Ishikawa (cell line): ENCODE results near the gene MGAT3.

Source experiments
- CEBPB ChIP-seq: IDR thresholded peaks from 2 replicates; pipeline ENCODE4 v1.6.1; 2012
- CREB1 ChIP-seq: IDR thresholded peaks from 2 replicates; pipeline ENCODE4 v1.6.1; 2012; ENCODE audit warnings: low read depth
- EGR1 ChIP-seq: IDR thresholded peaks from 2 replicates; pipeline ENCODE4 v1.6.1; 2012
- EP300 ChIP-seq: IDR thresholded peaks from 2 replicates; pipeline ENCODE4 v1.6.1; 2012; ENCODE audit warnings: borderline replicate concordance
- FOXM1 ChIP-seq: IDR thresholded peaks from 2 replicates; pipeline ENCODE4 v1.6.1; 2012; ENCODE audit warnings: low read depth, borderline replicate concordance
- MAX ChIP-seq: IDR thresholded peaks from 2 replicates; pipeline ENCODE4 v1.6.1; 2012
- NFIC ChIP-seq: IDR thresholded peaks from 2 replicates; pipeline ENCODE4 v1.6.1; 2012
- RAD21 ChIP-seq: IDR thresholded peaks from 2 replicates; pipeline ENCODE4 v1.6.1; 2012; ENCODE audit warnings: low read depth
- REST ChIP-seq: IDR thresholded peaks from 2 replicates; pipeline ENCODE4 v1.6.1; 2012; ENCODE audit warnings: low read depth, mild to moderate bottlenecking
- TAF1 ChIP-seq: IDR thresholded peaks from 2 replicates; pipeline ENCODE4 v1.6.1; 2012; ENCODE audit warnings: low read depth, mild to moderate bottlenecking
- TCF12 ChIP-seq: IDR thresholded peaks from 2 replicates; pipeline ENCODE4 v1.6.1; 2012; ENCODE audit warnings: low read depth
- TEAD4 ChIP-seq: IDR thresholded peaks from 2 replicates; pipeline ENCODE4 v1.6.1; 2012
- USF1 ChIP-seq: IDR thresholded peaks from 2 replicates; pipeline ENCODE4 v1.6.1; 2012
- YY1 ChIP-seq: IDR thresholded peaks from 2 replicates; pipeline ENCODE4 v1.6.1; 2012; ENCODE audit warnings: low read depth
- ZBTB7A ChIP-seq: IDR thresholded peaks from 2 replicates; pipeline ENCODE4 v1.6.1; 2012; ENCODE audit warnings: low read depth

Gene MGAT3

GRCh38 chr22:39426380-39427043, 30.3 kb upstream of the MGAT3 start:
- TF ChIP-seq RAD21 (0 out of 2 replicates have a peak, but pooled peaks have one; percentile 0), MAX (peak; percentile 93), NFIC (peak; percentile 76), ZBTB7A (peak; percentile 82), TEAD4 (peak; percentile 66), EGR1 (no peak), TAF1 (no peak), FOXM1 (peak; percentile 71; the same call in 1 of the 2 replicates), EP300 (peak; percentile 86), TCF12 (peak; percentile 87), USF1 (0 out of 2 replicates have a peak, but pooled peaks have one; percentile 21), REST (no peak), CEBPB (no peak), YY1 (no peak), CREB1 (no peak)

GRCh38 chr22:39427751-39428596, 28.8 kb upstream of the MGAT3 start:
- no peak for TF ChIP-seq TAF1
- TF ChIP-seq EP300, result no peak
- TF ChIP-seq YY1, result no peak
- no peak for TF ChIP-seq RAD21
- TF ChIP-seq REST, result no peak
- no peak for TF ChIP-seq TCF12
- no peak for TF ChIP-seq MAX
- TF ChIP-seq ZBTB7A, result no peak
- TF ChIP-seq TEAD4, result no peak
- no peak for TF ChIP-seq CREB1
- TF ChIP-seq CEBPB, result no peak
- no peak for TF ChIP-seq NFIC
- TF ChIP-seq FOXM1, result no peak
- TF ChIP-seq EGR1, result no peak
- TF ChIP-seq USF1, result no peak

GRCh38 chr22:39428597-39429071, 28.2 kb upstream of the MGAT3 start:
- TF ChIP-seq REST, result peak; percentile 25; the same call in 1 of the 2 replicates
- TF ChIP-seq TCF12, result peak; percentile 98
- peak; percentile 100 for TF ChIP-seq ZBTB7A
- TF ChIP-seq CREB1, result no peak
- peak; percentile 99 for TF ChIP-seq TEAD4
- peak; percentile 46 for TF ChIP-seq EGR1
- peak; percentile 48; the same call in 1 of the 2 replicates for TF ChIP-seq CEBPB
- peak; percentile 91 for TF ChIP-seq FOXM1
- TF ChIP-seq MAX, result no peak; the same call in none of the 2 replicates
- TF ChIP-seq RAD21, result peak; percentile 10; the same call in 1 of the 2 replicates
- TF ChIP-seq TAF1, result peak; percentile 25; the same call in 1 of the 2 replicates
- peak; percentile 95 for TF ChIP-seq EP300
- 0 out of 2 replicates have a peak, but pooled peaks have one; percentile 62 for TF ChIP-seq YY1
- TF ChIP-seq NFIC, result peak; percentile 83
- no peak for TF ChIP-seq USF1
